ENCODE results near the gene ADPRH.
"Not testable (repeated sequence)": the region's sequence is repeated elsewhere in the genome, so short reads cannot be mapped to it uniquely, and the experiment has no call there.

Gene ADPRH

GRCh38 chr3:119550192-119550910 lies 28.9 kb upstream of the ADPRH start:
- Histone ChIP-seq H3K27ac (ENCODE audit: low read depth, low read length) (no peak overlapping the region), H3K27me3 (ENCODE audit: control insufficient read depth, insufficient read depth, low read length) (no peaks in the 10 kb centered on the region), H3K4me3 (ENCODE audit: low read length) (no peak overlapping the region), H3K36me3 (ENCODE audit: control insufficient read depth, insufficient read depth, low read length) (no peaks in the 10 kb centered on the region), H3K9ac (ENCODE audit: low read length) (no peak overlapping the region), H3K4me1 (ENCODE audit: control insufficient read depth, insufficient read depth, low read length) (no peaks in the 10 kb centered on the region)

- Histone ChIP-seq H3K36me3 (ENCODE audit: control insufficient read depth, insufficient read depth, low read length) (no peaks in the 10 kb centered on the region), H3K4me1 (ENCODE audit: control insufficient read depth, insufficient read depth, low read length) (no peaks in the 10 kb centered on the region), H3K4me3 (ENCODE audit: low read length) (no peak overlapping the region), H3K27ac (ENCODE audit: low read depth, low read length) (no peak overlapping the region), H3K9ac (ENCODE audit: low read length) (no peak overlapping the region), H3K27me3 (ENCODE audit: control insufficient read depth, insufficient read depth, low read length) (no peaks in the 10 kb centered on the region)
These were observed 27.7 kb upstream of the ADPRH start for GRCh38 chr3:119551598-119551997.

- not testable (repeated sequence) for H3K36me3 ChIP-seq (ENCODE audit: control insufficient read depth, insufficient read depth, low read length); H3K4me3 ChIP-seq (ENCODE audit: low read length); H3K27me3 ChIP-seq (ENCODE audit: control insufficient read depth, insufficient read depth, low read length); H3K4me1 ChIP-seq (ENCODE audit: control insufficient read depth, insufficient read depth, low read length); H3K27ac ChIP-seq (ENCODE audit: low read depth, low read length); H3K9ac ChIP-seq (ENCODE audit: low read length)
These were observed 26.4 kb upstream of the ADPRH start for GRCh38 chr3:119552928-119553327.

- no peaks in the 10 kb centered on the region for H3K36me3 ChIP-seq (ENCODE audit: control insufficient read depth, insufficient read depth, low read length)
- H3K27me3 ChIP-seq (ENCODE audit: control insufficient read depth, insufficient read depth, low read length) = no peaks in the 10 kb centered on the region
- no peaks in the 10 kb centered on the region for H3K4me1 ChIP-seq (ENCODE audit: control insufficient read depth, insufficient read depth, low read length)
- H3K27ac ChIP-seq (ENCODE audit: low read depth, low read length) = no peak overlapping the region
- no peak overlapping the region for H3K9ac ChIP-seq (ENCODE audit: low read length)
- H3K4me3 ChIP-seq (ENCODE audit: low read length) = no peak overlapping the region
These were observed 25.4 kb upstream of the ADPRH start for GRCh38 chr3:119553823-119554415.

GRCh38 chr3:119555309-119555735 lies 24.0 kb upstream of the ADPRH start:
- H3K4me3 ChIP-seq (ENCODE audit: low read length) = no peak overlapping the region
- H3K9ac ChIP-seq (ENCODE audit: low read length) = no peak overlapping the region
- H3K27me3 ChIP-seq (ENCODE audit: control insufficient read depth, insufficient read depth, low read length) = no peaks in the 10 kb centered on the region
- H3K27ac ChIP-seq (ENCODE audit: low read depth, low read length) = no peak overlapping the region
- H3K4me1 ChIP-seq (ENCODE audit: control insufficient read depth, insufficient read depth, low read length) = no peaks in the 10 kb centered on the region
- no peaks in the 10 kb centered on the region for H3K36me3 ChIP-seq (ENCODE audit: control insufficient read depth, insufficient read depth, low read length)

GRCh38 chr3:119555929-119556328 lies 23.4 kb upstream of the ADPRH start:
- H3K27me3 ChIP-seq (ENCODE audit: control insufficient read depth, insufficient read depth, low read length) = no peaks in the 10 kb centered on the region
- H3K27ac ChIP-seq (ENCODE audit: low read depth, low read length) = no peak overlapping the region
- H3K4me3 ChIP-seq (ENCODE audit: low read length) = no peak overlapping the region

GRCh38 chr3:119557192-119557876 lies 22.0 kb upstream of the ADPRH start:
- Histone ChIP-seq H3K9ac (ENCODE audit: low read length) (no peak overlapping the region), H3K4me1 (ENCODE audit: control insufficient read depth, insufficient read depth, low read length) (no peaks in the 10 kb centered on the region), H3K4me3 (ENCODE audit: low read length) (no peak overlapping the region), H3K27me3 (ENCODE audit: control insufficient read depth, insufficient read depth, low read length) (no peaks in the 10 kb centered on the region), H3K27ac (ENCODE audit: low read depth, low read length) (no peak overlapping the region), H3K36me3 (ENCODE audit: control insufficient read depth, insufficient read depth, low read length) (no peaks in the 10 kb centered on the region)

More at GRCh38 chr3:119555929-119556328, 23.4 kb upstream of the ADPRH start:
- H3K9ac ChIP-seq (ENCODE audit: low read length) = no peak overlapping the region
- H3K4me1 ChIP-seq (ENCODE audit: control insufficient read depth, insufficient read depth, low read length) = no peaks in the 10 kb centered on the region
- no peaks in the 10 kb centered on the region for H3K36me3 ChIP-seq (ENCODE audit: control insufficient read depth, insufficient read depth, low read length)

GRCh38 chr3:119557877-119558269 lies 21.4 kb upstream of the ADPRH start:
- no peak overlapping the region for H3K9ac ChIP-seq (ENCODE audit: low read length)
- H3K4me3 ChIP-seq (ENCODE audit: low read length) = no peak overlapping the region
- H3K27ac ChIP-seq (ENCODE audit: low read depth, low read length) = no peak overlapping the region

GRCh38 chr3:119558626-119559317 lies 20.5 kb upstream of the ADPRH start:
- H3K36me3 ChIP-seq (ENCODE audit: control insufficient read depth, insufficient read depth, low read length) = no peaks in the 10 kb centered on the region
- H3K4me1 ChIP-seq (ENCODE audit: control insufficient read depth, insufficient read depth, low read length) = no peaks in the 10 kb centered on the region
- no peak overlapping the region for H3K4me3 ChIP-seq (ENCODE audit: low read length)
- H3K27me3 ChIP-seq (ENCODE audit: control insufficient read depth, insufficient read depth, low read length) = no peaks in the 10 kb centered on the region
- no peak overlapping the region for H3K27ac ChIP-seq (ENCODE audit: low read depth, low read length)
- H3K9ac ChIP-seq (ENCODE audit: low read length) = no peak overlapping the region

More at GRCh38 chr3:119557877-119558269, 21.4 kb upstream of the ADPRH start:
- H3K36me3 ChIP-seq (ENCODE audit: control insufficient read depth, insufficient read depth, low read length) = no peaks in the 10 kb centered on the region
- no peaks in the 10 kb centered on the region for H3K4me1 ChIP-seq (ENCODE audit: control insufficient read depth, insufficient read depth, low read length)
- no peaks in the 10 kb centered on the region for H3K27me3 ChIP-seq (ENCODE audit: control insufficient read depth, insufficient read depth, low read length)

- no peaks in the 10 kb centered on the region for H3K36me3 ChIP-seq (ENCODE audit: control insufficient read depth, insufficient read depth, low read length)
- H3K27me3 ChIP-seq (ENCODE audit: control insufficient read depth, insufficient read depth, low read length) = no peaks in the 10 kb centered on the region
- no peak within 1 kb of the TSS for H3K4me3 ChIP-seq (ENCODE audit: low read length)
- no peak within 1 kb of the TSS for H3K27ac ChIP-seq (ENCODE audit: low read depth, low read length)
- no peaks in the 10 kb centered on the region for H3K4me1 ChIP-seq (ENCODE audit: control insufficient read depth, insufficient read depth, low read length)
- no peak within 1 kb of the TSS for H3K9ac ChIP-seq (ENCODE audit: low read length)
These were observed 19.8 kb upstream of the ADPRH start, which contains the start of gene CD80 for GRCh38 chr3:119559441-119559963. TSS of gene CD80 (minus strand) at chr3:119559614. CDS start at chr3:119557728, 1,886 bp downstream.

- Histone ChIP-seq H3K4me3 (ENCODE audit: low read length) (no peak overlapping the region), H3K4me1 (ENCODE audit: control insufficient read depth, insufficient read depth, low read length) (no peaks in the 10 kb centered on the region), H3K27me3 (ENCODE audit: control insufficient read depth, insufficient read depth, low read length) (no peaks in the 10 kb centered on the region), H3K36me3 (ENCODE audit: control insufficient read depth, insufficient read depth, low read length) (no peaks in the 10 kb centered on the region), H3K9ac (ENCODE audit: low read length) (no peak overlapping the region), H3K27ac (ENCODE audit: low read depth, low read length) (no peak overlapping the region)
These were observed 19.1 kb upstream of the ADPRH start for GRCh38 chr3:119560160-119560559.
